Measurements from ENCODE around the gene TMED7.

TMED7 gene

DNA sequence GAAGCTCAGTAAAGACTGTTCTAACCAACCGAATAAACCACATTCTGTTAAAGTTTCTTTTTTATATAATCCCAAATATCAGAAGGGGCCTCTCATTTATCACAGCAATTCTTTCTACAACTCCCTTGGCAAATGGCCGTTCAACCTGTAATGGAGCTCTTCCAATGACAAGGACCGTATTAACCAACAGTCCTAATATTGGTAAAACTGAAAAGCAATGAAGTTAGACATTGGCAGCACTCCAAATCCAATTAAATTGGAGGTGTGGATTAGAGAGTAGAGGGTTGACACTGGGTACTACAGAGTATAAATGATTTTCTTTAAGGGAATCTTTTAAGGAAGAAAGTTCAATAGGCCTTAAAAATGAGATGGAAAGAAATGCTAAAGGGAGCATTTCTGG is 842 bp downstream of the TMED7 start:
- DNase-seq (ENCODE audit: insufficient read length), result no peak
- FAIRE-seq, result no peak
- TF ChIP-seq TAF1 (IDR thresholded peaks at IDR 0.05; ENCODE audit: borderline replicate concordance, low read depth, low read length), result no peak
- TF ChIP-seq POLR2A (IDR thresholded peaks at IDR 0.05; ENCODE audit: low read depth, low read length), result no peak
- no peak for TF ChIP-seq POLR2AphosphoS5 (IDR thresholded peaks at IDR 0.05; ENCODE audit: low read depth, low read length)

- FAIRE-seq (no peak), DNase-seq (ENCODE audit: insufficient read length) (no peak)
- TF ChIP-seq POLR2AphosphoS5 (IDR thresholded peaks at IDR 0.05; ENCODE audit: low read depth, low read length) (no peak), TAF1 (IDR thresholded peaks at IDR 0.05; ENCODE audit: borderline replicate concordance, low read depth, low read length) (no peak), POLR2A (IDR thresholded peaks at IDR 0.05; ENCODE audit: low read depth, low read length) (no peak)
These were observed 2.2 kb downstream of the TMED7 start for GRCh38 chr5:115623658-115624057.

DNA sequence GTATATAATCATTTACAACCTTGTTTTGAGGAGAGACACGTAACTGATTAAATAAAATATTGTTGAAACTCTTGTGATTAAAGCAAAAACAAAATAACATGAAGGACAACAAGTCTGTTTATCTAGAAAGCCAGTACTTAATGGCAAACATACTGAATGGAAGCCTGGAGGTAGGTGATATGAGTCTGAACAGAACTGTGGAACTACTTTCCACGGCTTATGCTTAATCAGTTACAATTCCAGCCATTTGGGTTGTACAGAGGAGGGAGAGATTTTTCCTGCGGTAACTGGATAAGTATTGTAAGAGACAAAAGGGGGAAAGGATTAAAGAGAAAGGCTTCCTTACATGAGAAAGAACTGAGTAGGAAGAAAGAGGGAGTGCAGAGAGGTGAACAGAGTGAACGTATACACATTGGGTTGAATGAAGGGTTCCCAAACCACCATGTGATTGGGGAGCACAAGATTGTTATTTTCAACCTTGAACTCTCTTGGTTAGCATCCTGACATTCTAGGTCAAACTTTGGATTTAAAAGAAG is 4.4 kb downstream of the TMED7 start:
- DNase-seq (ENCODE audit: insufficient read length), result no peak
- no peak for FAIRE-seq

DNA sequence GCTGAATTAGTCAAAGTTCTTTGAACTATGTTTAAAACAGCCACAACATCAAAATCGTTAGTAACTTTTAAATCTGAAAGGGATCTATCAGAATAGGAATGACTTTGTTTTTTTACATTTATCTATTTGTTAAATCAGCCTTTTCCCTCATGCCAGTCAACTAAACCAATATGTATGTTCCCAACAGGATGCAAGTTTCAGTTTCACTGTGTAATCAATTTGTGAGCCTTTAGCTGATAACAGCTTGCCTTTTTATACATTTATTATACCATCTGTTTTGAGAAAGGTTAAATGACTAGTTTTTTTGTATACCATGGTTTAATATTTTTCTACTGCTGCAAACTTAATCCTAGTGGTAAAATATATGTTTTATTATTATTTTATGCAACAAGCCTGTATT is 8.9 kb downstream of the TMED7 start:
- DNase-seq (ENCODE audit: insufficient read length) (no peak), FAIRE-seq (no peak)
- TF ChIP-seq TAF1 (IDR thresholded peaks at IDR 0.05; ENCODE audit: borderline replicate concordance, low read depth, low read length), result no peak
- TF ChIP-seq POLR2AphosphoS5 (IDR thresholded peaks at IDR 0.05; ENCODE audit: low read depth, low read length), result no peak
- TF ChIP-seq POLR2A (IDR thresholded peaks at IDR 0.05; ENCODE audit: low read depth, low read length), result no peak

More for the DNA sequence above, 4.4 kb downstream of the TMED7 start:
- TF ChIP-seq TAF1 (IDR thresholded peaks at IDR 0.05; ENCODE audit: borderline replicate concordance, low read depth, low read length) (no peak), POLR2AphosphoS5 (IDR thresholded peaks at IDR 0.05; ENCODE audit: low read depth, low read length) (no peak), POLR2A (IDR thresholded peaks at IDR 0.05; ENCODE audit: low read depth, low read length) (no peak)

GRCh38 chr5:115616472-115616871 is 9.4 kb downstream of the TMED7 start:
- TF ChIP-seq POLR2AphosphoS5 (IDR thresholded peaks at IDR 0.05; ENCODE audit: low read depth, low read length) (no peak), POLR2A (IDR thresholded peaks at IDR 0.05; ENCODE audit: low read depth, low read length) (no peak), TAF1 (IDR thresholded peaks at IDR 0.05; ENCODE audit: borderline replicate concordance, low read depth, low read length) (no peak)
- DNase-seq (ENCODE audit: insufficient read length), result no peak
- no peak for FAIRE-seq

DNA sequence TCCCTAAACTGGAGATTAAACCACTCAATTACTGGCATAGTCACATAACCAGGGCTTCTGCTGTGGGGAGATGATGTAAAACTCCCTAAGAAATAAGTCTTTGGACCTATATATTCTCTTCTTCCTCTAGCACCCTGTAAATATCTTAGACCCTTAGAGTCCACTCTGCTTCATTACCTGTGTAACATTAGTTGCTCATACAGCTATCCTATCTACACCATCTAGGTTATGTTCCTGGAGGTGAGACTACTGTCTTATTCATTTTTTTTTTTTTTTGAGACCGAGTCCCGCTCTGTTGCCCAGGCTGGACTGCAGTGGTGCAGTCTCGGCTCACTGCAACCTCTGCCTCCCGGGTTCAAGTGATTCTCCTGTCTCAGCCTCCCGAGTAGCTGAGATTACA is 14.0 kb downstream of the TMED7 start:
- no peak for FAIRE-seq
- no peak for DNase-seq (ENCODE audit: insufficient read length)
- TF ChIP-seq TAF1 (IDR thresholded peaks at IDR 0.05; ENCODE audit: borderline replicate concordance, low read depth, low read length) (no peak), POLR2A (IDR thresholded peaks at IDR 0.05; ENCODE audit: low read depth, low read length) (no peak), POLR2AphosphoS5 (IDR thresholded peaks at IDR 0.05; ENCODE audit: low read depth, low read length) (no peak)

DNA sequence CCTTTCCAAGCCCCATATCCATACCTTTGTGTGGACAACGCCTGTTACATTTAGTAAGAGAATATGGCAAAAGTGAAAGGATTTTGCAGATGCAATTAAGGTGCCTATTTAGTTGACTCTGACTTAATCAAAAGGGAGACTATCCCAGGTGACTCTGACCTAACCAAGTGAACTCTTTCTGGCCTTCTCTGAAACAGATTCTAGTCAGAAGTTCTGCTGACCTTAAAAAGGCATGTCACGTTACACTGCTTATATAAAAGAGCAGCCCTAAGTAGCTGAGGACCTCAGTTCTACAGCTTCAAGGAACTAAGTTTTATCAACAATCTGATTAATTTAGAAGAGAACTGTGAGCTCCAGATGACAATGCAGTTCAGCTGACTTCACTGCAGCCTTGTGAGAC is 17.9 kb downstream of the TMED7 start:
- TF ChIP-seq POLR2AphosphoS5 (IDR thresholded peaks at IDR 0.05; ENCODE audit: low read depth, low read length), result no peak
- no peak for TF ChIP-seq TAF1 (IDR thresholded peaks at IDR 0.05; ENCODE audit: borderline replicate concordance, low read depth, low read length)
- no peak for TF ChIP-seq POLR2A (IDR thresholded peaks at IDR 0.05; ENCODE audit: low read depth, low read length)
- no peak for DNase-seq (ENCODE audit: insufficient read length)
- FAIRE-seq, result no peak

- FAIRE-seq (no peak), DNase-seq (ENCODE audit: insufficient read length) (no peak)
- TF ChIP-seq POLR2A (IDR thresholded peaks at IDR 0.05; ENCODE audit: low read depth, low read length), result no peak
- TF ChIP-seq TAF1 (IDR thresholded peaks at IDR 0.05; ENCODE audit: borderline replicate concordance, low read depth, low read length), result no peak
- no peak for TF ChIP-seq POLR2AphosphoS5 (IDR thresholded peaks at IDR 0.05; ENCODE audit: low read depth, low read length)
These were observed 20.4 kb downstream of the TMED7 start for GRCh38 chr5:115605436-115605835.

- FAIRE-seq (no peak), DNase-seq (ENCODE audit: insufficient read length) (no peak)
- no peak for TF ChIP-seq POLR2A (IDR thresholded peaks at IDR 0.05; ENCODE audit: low read depth, low read length)
- TF ChIP-seq POLR2AphosphoS5 (IDR thresholded peaks at IDR 0.05; ENCODE audit: low read depth, low read length), result no peak
- no peak for TF ChIP-seq TAF1 (IDR thresholded peaks at IDR 0.05; ENCODE audit: borderline replicate concordance, low read depth, low read length)
These were observed 23.2 kb downstream of the TMED7 start for GRCh38 chr5:115602591-115603125.

- DNase-seq (ENCODE audit: insufficient read length) (peak; percentile 62), FAIRE-seq (peak; percentile 88)
- peak; percentile 73; the same call in 1 of the 2 replicates for TF ChIP-seq POLR2A (IDR thresholded peaks at IDR 0.05; ENCODE audit: low read depth, low read length)
- TF ChIP-seq TAF1 (IDR thresholded peaks at IDR 0.05; ENCODE audit: borderline replicate concordance, low read depth, low read length), result peak; percentile 56; the same call in 1 of the 2 replicates
- peak; percentile 57; the same call in 1 of the 2 replicates for TF ChIP-seq POLR2AphosphoS5 (IDR thresholded peaks at IDR 0.05; ENCODE audit: low read depth, low read length)
These were observed 23.9 kb downstream of the TMED7 start, which contains the start of gene TICAM2 for GRCh38 chr5:115601701-115602590. Gene TICAM2, minus strand, starts transcription at chr5:115602479. Its CDS starts 21,223 bp downstream, at chr5:115581256.

GRCh38 chr5:115600766-115601165 is 25.1 kb downstream of the TMED7 start:
- TF ChIP-seq POLR2AphosphoS5 (IDR thresholded peaks at IDR 0.05; ENCODE audit: low read depth, low read length) (no peak), POLR2A (IDR thresholded peaks at IDR 0.05; ENCODE audit: low read depth, low read length) (no peak), TAF1 (IDR thresholded peaks at IDR 0.05; ENCODE audit: borderline replicate concordance, low read depth, low read length) (no peak)
- peak; percentile 38 for FAIRE-seq

More at GRCh38 chr5:115600766-115601165, 25.1 kb downstream of the TMED7 start:
- DNase-seq (ENCODE audit: insufficient read length), result no peak
